Activated gamma-delta T cell treated with anti-CD3 and anti-CD28 coated beads, Interleukin-2, amount 50 U/mL, for 16 hours (primary cell): Measurements from ENCODE around the gene SPEM1.
"Not testable (repeated sequence)": the region's sequence is repeated elsewhere in the genome, so short reads cannot be mapped to it uniquely, and the experiment has no call there.

ENCODE experiments used
- DNase-seq: peaks from one replicate; pipeline ENCODE4 v3.0.0-alpha.2; 2020; ENCODE audit warnings: low read depth

Gene SPEM1

DNA sequence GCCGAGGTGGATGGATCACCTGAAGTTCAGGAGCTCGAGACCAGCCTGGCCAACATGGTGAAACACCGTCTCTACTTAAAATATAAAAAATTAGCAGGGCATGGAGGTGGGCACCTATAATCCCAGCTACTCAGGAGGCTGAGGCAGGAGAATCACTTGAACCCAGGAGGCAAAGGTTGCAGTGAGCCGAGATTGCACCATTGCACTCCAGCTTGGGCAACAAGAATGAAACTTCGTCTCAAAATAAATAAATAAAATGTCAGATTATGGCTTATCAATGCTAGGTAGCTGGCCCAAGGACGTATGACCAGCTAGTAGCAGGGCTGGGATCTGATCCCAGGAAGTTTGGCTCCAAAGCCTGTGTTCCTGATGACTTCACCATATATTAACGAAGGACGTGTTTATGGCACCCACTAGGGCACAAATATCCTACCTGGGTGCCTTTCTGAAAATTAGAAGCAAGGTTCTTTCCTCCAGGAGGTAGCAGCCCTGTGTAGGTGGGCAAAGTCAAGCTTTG lies 50.4 kb downstream of the SPEM1 start:
- not testable (repeated sequence) for DNase-seq
